HK-2 (cell line): Measurements from ENCODE around the gene TRPV4.

ENCODE experiments used
- DNase-seq: peaks from one replicate; pipeline ENCODE4 v3.0.0-alpha.2; 2018; ENCODE audit not compliant: unreplicated experiment

Gene TRPV4

DNA sequence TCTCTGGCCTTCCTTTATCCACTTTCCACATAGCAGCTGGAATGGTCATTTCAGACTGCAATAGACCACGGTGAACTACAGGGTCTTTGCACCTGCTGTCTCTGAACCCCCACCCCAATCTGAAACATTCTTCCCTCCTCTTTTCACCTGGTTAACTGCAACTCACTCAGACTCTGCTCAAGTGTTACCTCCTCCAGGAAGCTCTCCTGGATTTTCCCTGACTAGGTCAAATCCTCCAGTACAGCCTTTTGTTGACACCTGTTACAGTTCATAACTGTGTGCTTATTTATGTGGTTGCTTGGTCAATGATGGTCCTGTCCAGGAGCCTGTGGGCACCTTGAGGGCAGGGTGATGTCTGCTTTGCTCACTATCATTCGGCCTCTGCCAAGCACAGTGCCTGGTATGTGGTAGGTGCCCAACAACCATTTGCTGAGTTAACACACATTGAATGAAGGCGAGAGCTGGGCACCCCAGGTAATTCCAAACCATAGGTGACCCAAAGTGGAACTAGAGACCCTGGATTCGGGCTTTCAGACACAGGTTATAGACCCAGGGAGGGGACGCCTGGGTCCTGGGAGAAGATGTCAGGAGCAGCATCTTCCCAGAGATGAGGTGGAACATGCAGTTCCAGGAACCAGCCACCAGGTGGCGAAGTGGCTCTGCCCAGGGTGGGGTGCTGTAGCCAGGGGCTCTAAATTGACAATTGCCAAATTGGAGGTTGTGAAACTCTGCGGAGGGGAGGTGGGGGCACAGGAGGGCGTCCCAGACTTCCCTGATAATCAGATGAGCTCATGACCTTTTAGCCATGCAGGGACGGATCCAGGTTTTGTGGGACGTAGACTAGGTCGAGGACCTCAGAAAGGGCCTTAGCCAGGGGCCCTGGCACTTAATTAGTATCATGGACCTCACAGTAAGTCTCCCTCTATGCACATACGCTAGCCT is 28.1 kb downstream of the TRPV4 start:
- DNase-seq, result peak; percentile 51

DNA sequence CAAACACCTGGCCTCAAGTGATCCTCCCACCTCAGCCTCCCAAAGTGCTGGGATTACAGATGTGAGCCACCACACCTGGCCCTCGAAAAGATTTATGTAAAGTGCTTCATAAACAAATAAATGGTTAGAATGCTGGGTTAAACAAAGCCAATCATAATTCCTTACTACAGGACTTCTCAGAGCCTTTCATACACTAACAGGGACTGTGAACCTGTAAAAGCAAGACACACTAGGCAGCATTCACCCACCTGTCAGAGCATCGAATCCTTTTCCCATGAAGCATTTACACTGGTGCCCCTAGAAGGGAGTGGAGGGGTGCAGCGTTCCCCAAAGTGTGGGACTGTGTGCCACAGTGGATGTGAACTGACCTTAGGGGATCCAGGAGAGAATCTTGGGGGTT is 29.5 kb downstream of the TRPV4 start:
- no peak for DNase-seq

DNA sequence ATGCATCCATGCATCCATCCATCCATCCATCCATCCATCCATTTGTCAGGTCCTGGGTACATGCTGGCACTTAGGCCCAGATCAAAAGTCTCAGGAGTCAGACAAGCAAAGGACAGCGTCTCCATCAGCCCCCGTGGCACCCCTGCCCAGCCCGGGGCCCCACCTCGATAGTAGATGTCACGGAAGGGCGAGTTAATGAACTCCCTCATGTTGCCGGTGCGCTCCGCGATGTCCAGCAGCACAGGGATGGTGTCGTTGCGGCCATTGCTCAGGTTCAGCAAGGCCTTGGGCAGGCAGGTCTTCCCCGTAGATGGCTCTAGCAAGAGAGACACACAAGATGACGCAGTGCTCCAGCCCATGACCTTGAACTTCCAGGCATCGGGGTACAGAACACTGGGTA is 30.4 kb downstream of the TRPV4 start:
- DNase-seq, result no peak

DNA sequence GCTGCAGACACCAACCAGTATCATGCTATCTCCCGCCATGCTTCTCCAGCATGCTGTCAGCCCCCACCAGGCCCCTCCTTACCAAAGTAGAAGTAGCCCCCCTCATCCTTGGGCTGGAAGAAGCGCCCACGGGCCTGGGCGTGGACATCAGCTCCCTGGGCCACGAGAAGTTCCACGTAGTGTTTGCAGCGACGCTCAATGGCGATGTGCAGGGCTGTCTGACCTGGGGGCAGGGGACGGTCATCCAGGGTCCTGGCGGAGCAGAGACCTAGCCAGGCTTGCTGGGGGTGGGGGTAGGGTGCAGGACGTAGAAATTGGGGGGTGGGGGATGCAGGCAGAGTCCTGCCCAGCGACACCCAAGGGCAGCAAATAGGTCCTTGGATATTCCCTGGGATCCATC is 32.7 kb downstream of the TRPV4 start:
- no peak for DNase-seq

DNA sequence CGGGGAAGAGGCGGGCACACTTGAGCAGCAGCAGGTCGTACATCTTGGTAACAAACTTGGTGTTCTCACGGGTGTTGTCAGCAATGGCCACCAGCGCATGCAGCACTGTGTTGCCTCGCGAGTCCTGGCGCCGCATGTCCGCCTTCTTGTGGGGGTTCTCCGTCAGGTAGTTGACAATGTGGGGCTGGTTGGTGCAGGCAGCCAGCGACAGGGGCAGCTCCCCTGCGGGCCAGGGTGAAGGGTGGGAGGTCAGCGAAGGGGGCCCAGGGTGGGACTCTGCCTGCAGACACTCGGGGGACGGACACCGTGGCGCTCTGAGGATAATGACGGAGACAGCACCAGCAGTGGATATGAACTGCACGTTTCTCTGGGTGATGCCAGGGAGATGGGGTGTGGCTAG is 34.5 kb downstream of the TRPV4 start:
- DNase-seq, result no peak

DNA sequence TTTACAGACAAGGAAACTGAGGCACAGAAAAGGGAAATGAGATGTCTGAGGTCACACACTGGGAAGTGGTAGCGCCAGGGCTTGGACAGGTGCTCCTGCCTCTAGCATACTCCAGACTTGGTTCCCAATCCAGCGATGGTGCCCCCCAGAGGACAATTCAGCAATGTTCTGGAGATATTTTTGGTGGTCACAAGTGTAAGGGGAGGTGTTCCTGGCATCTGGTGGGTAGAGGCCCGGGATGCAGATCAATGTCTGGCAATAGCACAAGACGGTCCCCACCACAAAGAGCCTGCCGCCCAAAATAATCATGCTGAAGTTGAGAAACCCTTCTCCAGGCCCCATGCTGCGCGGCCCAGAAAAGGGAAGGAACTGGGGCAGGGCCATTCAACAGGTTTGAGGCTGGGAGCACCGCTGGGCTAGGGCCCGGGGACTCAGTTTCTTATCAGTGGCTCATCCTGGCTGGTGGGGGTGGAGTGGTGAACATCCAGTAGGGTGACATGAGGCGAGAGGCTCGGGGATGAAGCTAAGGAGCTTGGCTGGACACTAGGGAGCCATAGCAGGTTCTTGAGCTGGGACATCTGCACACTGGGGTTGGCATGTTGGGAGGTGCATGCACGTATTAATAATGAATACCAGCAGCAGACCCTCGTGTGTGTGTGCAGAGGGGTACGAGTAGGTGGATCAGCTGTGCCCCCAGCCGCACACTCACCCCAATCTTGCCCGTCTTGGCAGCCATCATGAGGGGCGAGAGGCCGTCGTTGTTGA is 35.1 kb downstream of the TRPV4 start:
- DNase-seq, result no peak

DNA sequence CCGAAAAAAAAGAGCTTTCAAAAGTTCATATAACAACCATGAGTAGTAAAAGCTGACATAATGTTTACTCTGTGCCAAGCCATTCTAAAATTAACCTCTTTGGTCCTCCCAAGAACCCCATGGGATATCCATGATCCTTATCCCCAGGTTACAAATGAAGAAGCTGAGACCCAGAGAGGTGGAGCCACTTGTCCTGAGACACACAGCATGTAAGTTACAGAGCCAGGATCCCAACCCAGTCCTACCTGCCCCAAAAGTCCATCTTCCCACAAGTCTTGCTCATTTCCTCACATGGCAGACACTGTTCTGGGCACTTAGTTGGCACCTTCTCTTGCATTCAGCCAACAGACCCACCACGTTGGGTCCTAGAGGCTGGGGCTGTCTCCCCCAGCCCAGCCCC is 37.1 kb downstream of the TRPV4 start:
- DNase-seq, result no peak

DNA sequence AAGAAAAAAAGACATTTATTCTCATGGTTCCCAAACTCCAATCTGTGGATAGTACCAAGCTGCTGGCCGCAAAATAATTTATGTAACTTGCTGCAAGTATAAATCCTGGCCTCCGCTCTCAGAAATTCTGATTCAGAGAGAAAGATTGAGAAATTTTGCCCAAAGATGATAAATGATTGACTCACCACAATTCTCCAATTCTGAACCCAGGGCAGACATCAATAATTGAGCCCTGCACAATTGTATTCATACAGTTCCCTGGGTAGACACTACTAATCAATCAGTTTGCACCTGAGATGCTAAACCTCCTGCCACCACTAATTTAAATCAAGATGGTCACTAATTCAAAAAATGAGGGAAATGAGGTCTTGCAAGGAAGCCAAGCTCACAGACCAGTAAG is 38.2 kb downstream of the TRPV4 start:
- DNase-seq, result no peak

DNA sequence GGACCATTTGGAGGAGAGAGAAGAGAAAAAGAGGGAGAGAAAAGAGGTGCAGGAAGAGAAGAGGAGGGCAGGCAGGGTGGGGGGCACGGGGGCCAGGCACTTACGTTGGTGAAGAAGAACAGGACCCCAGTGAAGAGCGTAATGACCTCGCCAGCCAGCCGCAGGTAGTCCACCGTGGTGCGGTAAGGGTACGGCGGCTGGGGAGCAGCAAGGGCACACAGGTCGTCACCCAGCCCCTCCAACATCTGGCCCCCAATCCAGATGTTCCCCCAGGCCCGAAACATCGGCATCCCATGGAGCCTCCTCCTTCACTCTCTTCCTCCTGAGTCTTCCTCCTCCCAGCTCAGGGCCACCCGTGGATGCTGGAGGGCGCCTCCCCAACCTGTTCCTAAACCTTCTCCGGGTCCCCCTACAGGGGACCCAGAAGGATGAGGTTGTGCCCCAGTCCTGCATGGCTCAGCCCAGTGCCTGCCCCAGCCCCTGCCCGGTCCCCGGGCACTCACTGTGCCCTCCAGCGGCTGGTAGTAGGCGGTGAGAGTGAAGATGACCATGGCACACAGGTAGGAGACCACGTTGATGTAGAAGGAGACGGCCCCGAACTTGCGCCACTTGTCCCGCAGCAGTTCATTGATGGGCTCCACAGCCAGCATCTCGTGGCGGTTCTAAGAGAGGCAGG is 39.2 kb downstream of the TRPV4 start:
- DNase-seq, result no peak

DNA sequence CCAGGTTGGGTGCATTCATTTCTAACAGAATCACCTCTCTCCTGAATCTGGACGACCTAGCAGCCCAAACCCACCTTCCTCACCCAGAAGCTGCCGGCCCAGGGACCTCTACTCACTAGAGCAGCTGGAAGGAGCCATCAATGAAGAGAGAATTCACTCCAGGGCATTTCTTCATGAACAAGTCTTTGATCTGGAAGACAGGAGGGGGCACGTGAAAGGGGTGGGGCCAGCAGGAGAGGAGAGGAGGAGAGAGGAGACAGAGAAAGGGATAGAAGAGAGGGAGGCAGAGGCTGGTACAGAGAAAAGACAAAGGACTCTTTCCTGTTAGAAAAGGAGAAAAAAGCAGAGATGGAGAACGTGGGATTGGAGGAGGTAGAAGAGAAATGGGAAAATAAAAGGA is 39.8 kb downstream of the TRPV4 start:
- DNase-seq, result no peak

DNA sequence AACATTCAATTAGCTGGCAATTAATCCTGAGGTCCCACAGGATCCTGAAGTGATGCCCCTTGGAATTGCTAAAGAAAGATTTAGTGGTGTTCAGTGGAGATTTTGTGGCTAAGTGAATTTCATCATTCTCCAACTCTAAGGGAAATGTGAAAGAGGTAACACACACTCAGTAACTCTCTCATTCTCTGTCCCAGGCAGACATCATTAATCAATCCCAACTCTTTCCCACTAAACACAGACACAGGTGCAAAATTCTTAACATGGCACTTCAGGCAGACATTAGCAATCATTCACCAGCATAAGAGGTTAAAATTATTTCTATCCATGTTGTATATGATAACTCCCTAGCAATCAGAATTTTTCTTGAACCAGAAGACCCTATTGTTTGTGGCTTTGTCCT is 40.2 kb downstream of the TRPV4 start:
- DNase-seq, result no peak

DNA sequence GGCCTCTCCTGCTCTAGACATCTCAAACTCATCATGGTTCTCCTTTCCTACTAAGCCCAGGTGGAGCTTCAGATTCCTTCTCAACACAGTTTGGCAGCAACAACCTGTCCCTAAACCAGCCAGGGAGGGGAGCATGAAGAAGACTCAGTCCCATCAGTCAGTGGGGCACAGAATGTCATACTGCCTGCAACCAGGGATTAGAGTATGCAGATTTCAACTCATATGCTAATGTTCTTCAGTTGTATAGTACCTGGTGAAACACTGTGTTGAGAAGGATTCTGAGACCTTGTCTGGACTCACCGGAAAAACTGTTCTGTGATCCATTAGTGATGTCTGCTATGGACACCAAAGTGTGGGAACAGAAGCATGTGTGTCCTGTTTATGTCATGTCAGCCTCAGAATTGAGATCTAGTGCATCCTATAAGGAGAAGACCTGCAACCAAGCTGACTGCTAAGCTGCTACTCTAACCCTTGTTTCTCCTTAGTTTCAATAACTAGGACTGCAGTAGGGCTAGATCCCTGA is 43.6 kb downstream of the TRPV4 start:
- no peak for DNase-seq

DNA sequence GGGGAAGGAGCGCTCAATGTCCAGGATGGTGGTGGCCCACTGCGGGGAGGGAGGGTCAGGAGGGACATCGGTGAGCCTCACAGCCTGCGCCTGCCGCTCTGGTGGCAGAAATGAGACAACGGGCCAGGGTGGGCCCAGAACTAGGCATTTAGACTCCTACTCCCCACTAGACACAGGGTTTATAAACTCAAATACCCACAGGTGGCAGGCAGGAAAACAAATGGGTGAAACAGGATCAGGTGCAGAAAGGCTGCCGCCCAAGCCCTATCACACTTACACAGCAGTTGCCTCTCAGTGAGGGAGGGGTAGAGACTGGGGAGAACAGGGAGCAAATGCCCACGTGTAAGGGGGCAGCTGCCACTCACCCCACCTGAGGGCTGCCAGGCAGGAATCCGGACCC is 46.4 kb downstream of the TRPV4 start:
- no peak for DNase-seq

DNA sequence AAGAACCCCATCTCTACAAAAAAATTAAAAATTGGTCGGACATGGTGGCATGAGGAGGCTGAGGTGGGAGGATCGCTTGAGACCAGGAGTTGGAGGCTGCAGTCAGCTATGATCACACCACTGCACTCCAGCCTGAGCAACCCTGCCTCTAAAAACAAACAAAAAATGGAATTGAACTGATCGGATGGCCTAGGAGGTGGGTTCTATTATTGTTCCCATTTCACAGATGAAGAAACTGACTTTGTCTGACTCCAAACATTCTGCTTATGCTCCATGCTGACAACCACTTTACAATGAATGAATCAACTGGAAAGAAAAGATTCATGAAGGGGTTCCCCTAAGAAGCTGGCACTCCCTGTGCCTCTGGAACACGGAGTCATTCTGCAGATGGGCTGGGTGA is 47.3 kb downstream of the TRPV4 start:
- DNase-seq, result no peak

DNA sequence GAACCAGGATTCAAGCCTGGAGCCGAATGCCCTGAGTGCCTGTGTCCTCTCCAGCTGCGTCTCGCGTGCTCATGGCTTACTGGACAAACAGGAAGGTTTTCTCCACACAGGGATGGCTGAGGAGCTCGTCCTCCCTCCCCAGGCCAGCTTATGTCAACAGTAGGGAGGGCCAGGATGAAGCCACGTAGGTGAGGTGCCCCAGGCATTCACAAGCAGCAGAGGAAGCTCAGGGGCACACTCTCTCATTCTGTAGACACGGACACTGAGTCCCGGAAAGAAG is 49.3 kb downstream of the TRPV4 start:
- DNase-seq, result no peak

DNA sequence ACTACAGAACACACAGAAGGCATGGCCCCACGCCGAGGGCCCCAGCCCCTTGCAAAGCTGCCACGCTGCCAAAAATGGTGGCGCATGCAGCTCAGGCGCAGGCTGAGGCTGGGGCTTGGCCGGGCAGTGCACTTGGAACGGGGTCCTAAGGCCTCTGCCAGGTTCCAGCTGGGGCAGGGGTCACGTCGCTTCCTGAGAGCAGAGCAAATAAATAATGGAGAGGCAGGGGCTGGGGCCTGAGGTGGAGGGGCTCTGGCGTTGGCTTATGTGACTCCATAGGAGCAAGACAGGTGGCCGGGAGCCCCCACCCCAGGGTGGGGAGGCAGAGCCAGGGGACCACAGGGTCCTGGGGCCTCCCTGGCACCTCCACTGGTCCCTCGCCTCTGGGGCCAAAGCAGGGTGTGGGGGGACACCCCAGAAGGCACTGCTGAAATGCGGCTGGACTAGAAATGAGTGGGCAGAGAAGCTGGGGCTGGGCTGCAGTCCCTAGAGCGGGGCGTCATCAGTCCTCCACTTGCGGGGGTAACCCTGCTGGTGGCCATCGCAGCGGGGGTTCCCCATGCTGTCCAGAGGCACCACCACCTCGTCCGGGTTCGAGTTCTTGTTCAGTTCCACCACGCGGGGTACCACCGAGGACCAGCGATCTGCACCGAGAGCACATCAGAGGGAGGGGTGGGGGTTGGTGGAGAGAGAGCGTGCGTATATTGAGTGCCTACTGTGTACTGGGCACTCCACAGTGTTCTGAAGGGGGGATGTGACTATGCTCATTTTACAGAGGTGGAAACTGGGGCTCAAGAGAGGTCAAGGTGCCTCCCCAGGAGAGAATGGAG is 49.8 kb downstream of the TRPV4 start:
- DNase-seq, result no peak

DNA sequence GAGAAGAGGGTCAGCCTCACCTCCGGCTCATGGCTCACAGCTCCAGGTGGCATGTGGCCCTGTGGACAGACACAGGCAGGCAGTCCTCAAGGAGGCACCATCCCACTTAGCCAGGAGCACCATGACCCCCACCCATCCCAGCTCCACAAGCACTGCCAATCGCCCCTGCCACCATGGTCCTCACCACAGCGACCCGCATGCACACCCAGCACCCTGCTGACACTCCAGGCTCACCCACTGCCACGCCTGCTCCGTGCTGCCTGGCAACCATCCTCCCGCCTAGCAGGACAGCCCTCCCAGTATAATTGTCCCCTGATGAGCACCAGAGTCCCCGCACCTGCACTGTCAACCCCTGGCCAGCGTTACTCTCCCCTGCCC is 50.9 kb downstream of the TRPV4 start:
- no peak for DNase-seq

DNA sequence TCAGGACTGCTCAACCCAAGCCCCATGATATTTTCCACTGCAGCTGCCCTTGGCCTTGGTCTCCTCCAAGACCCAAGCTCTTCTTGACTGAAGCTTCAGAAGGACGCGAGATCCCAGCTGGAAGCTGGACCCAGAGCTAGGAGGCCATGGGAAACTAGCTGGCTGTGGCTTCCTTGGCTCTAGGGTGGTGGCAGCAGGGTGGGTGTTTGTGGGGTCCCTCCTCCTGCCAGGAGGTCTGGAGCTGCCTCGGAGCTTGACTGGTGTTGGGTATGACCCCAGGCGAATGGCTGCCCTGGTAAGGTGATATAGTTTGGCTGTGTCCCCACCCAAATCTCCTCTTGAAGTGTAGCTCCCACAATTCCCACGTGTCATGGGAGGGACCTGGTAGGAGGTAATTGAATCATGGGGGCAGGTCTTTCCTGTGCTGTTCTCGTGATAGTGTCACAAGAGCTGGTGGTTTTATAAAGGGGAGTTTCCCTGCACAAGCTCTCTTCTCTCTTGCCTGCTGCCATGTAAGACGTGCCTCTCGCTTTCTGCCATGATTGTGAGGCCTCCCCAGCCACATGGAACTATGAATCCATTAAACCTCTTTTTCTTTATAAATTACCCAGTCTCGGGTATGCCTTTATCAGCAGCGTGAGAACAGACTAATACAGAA is 51.4 kb downstream of the TRPV4 start:
- DNase-seq, result no peak

DNA sequence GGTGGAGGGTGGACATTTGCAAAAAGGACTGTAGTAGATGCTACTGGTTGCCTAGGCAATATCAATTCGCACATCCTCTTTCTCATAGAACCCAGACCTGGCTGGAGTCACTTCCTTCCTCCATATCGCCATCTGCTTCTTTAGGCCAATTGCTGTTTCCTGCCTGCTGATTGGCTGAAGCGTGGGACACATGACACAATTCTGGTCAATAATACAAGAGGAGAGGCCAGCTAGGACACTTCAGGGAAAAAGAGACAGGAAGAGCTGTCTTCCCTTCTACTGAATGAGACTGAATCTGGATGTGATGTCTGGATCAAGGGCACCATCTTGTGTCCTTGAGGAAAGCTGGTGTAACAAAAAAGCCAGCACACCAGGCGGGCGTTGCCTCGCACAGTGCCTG is 53.8 kb downstream of the TRPV4 start:
- DNase-seq, result no peak

DNA sequence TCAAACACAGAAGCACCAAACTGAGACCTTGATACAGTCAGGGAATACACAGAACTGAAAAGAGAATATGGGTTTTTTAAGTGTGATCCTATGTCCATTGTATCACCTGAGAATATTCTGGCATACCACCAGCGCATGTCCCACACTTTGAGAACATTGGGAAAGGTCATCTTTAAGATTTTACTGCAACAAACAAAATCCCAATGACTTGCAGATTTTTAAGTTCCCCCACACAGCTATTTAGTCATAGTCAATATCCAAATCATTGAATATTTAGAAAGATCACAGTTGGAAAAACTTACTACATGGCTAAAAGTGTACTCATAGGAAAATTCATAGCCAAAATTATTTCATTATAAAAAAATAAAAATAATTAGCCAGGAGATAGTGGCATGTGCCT is 54.5 kb downstream of the TRPV4 start:
- no peak for DNase-seq

DNA sequence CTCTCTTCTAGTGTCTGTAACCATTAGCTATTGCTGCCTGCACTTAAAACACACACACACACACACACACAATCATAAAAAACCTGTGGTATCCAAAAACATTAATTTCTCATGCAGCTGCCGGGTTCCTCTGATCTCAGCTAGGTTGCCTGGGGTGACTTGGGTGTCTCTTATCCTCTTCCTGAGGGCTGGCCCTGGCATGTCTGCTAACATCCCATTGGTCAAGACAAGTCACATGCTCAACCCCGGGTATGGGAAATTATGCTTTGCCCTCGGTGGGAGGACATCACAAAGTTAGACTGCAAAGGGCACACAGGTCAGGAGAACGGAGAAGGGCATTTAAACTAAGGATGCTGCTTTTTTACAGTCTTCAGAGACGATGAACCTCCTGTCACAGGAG is 55.7 kb downstream of the TRPV4 start:
- no peak for DNase-seq
